Activated CD4-positive, alpha-beta T cell treated with anti-CD3 and anti-CD28 coated beads, Interleukin-2, amount 50 U/mL, for 24 hours (primary cell): ENCODE measurements around the gene KRTAP5-3.
A peak's percentile ranks its signal among the peaks of the same experiment; 100 is the strongest.
"Not testable (repeated sequence)": the region's sequence is repeated elsewhere in the genome, so short reads cannot be mapped to it uniquely, and the experiment has no call there.

ENCODE experiments used
- DNase-seq, 2 donors: peaks; one replicate each; pipeline ENCODE4 v3.0.0-alpha.2; 2020; ENCODE audit warnings: low read depth in 1 of 2, low spot score in 1 of 2

KRTAP5-3 gene

GRCh38 chr11:1608363-1608762, at the start of gene KRTAP5-3:
TSS of gene KRTAP5-3 (minus strand) at chr11:1608463. CDS start at chr11:1608385, 78 bp downstream.
- no peak for DNase-seq

- DNase-seq: no peak
Measured at GRCh38 chr11:1656670-1657069, 48.4 kb upstream of the KRTAP5-3 start.

GRCh38 chr11:1656061-1656441, 47.8 kb upstream of the KRTAP5-3 start:
- no peak for DNase-seq

GRCh38 chr11:1655168-1656060, 47.2 kb upstream of the KRTAP5-3 start:
- no peak for DNase-seq

GRCh38 chr11:1654388-1655167, 46.3 kb upstream of the KRTAP5-3 start:
- no peak for DNase-seq

GRCh38 chr11:1653541-1654387, 45.5 kb upstream of the KRTAP5-3 start:
- DNase-seq: no peak

GRCh38 chr11:1652771-1653540, 44.7 kb upstream of the KRTAP5-3 start:
- peak; percentile 68 to 75 for DNase-seq

GRCh38 chr11:1652442-1652770, 44.1 kb upstream of the KRTAP5-3 start:
- no peak for DNase-seq

GRCh38 chr11:1652026-1652425, 43.8 kb upstream of the KRTAP5-3 start:
- no peak for DNase-seq

GRCh38 chr11:1651411-1651980, 43.2 kb upstream of the KRTAP5-3 start:
- no peak for DNase-seq

- no peak for DNase-seq
Measured at GRCh38 chr11:1650918-1651262, 42.6 kb upstream of the KRTAP5-3 start.

GRCh38 chr11:1650034-1650917, 42.0 kb upstream of the KRTAP5-3 start:
- DNase-seq: no peak

- DNase-seq: no peak
Measured at GRCh38 chr11:1648653-1649420, 40.6 kb upstream of the KRTAP5-3 start.

GRCh38 chr11:1647901-1648652, 39.8 kb upstream of the KRTAP5-3 start:
- DNase-seq: no peak

- not testable (repeated sequence) for DNase-seq
Measured at GRCh38 chr11:1646540-1646939, 38.3 kb upstream of the KRTAP5-3 start.

- DNase-seq: no peak
Measured at GRCh38 chr11:1645357-1645821, 37.1 kb upstream of the KRTAP5-3 start.

GRCh38 chr11:1644601-1645356, 36.5 kb upstream of the KRTAP5-3 start:
- no peak for DNase-seq
